Fibroblast of the conjunctiva (primary cell): ENCODE results near the gene U2AF1.
"Not testable (repeated sequence)": the region's sequence is repeated elsewhere in the genome, so short reads cannot be mapped to it uniquely, and the experiment has no call there.

Source experiments
- DNase-seq: peaks from one replicate; pipeline ENCODE4 v3.0.0-alpha.2; 2010; ENCODE audit warnings: low read depth

Gene U2AF1

DNA sequence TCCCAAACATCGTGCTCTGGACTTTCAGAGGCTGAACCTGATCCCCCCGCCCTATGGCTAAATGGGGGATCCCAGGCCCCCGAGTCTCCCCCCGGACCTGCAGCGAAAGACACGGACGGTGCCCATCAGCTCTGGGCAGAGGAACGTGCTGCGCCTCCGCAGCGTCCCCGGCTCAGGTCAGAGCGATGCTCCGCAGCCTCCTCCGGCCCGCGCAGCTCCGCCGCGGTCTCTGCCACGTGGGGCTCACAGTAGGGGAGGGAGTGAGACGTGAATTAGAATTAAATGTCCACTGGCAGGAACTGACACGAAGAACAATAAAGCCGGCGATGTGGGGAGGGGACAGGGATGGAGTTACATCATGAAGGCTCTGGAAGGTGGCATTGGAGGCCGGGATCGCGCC, 30.7 kb downstream of the U2AF1 start:
- DNase-seq, result not testable (repeated sequence)

DNA sequence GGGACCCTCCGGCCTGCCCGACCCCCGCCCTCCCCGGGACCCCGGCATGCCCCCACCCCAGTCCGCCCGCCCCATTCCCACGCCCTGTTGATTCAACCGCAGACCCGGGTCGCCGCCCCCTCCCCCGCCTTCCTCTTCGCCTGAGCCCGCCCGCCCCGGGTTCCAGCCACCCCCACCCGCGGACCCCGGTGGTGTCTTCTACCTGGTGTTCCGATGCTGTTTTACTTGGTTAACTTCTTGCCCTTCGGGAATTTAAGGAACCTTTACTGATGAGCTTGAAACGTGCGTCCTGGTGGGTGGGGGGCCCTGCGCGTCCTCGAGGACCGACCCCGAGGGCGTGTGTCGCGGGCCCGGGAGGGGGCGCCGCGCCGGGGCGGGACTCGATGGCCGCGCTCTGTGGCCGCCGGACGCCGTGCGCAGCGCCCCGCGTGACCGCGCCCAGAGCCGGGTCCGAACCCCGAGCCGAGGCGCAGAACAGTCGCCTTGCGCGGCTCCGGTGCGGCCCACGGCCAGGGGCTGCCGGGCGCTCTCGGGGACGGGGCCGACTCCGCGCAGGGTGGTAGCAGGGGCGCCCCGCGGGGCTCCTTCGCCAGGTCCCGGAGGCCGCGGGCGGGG, 31.2 kb downstream of the U2AF1 start:
- not testable (repeated sequence) for DNase-seq

DNA sequence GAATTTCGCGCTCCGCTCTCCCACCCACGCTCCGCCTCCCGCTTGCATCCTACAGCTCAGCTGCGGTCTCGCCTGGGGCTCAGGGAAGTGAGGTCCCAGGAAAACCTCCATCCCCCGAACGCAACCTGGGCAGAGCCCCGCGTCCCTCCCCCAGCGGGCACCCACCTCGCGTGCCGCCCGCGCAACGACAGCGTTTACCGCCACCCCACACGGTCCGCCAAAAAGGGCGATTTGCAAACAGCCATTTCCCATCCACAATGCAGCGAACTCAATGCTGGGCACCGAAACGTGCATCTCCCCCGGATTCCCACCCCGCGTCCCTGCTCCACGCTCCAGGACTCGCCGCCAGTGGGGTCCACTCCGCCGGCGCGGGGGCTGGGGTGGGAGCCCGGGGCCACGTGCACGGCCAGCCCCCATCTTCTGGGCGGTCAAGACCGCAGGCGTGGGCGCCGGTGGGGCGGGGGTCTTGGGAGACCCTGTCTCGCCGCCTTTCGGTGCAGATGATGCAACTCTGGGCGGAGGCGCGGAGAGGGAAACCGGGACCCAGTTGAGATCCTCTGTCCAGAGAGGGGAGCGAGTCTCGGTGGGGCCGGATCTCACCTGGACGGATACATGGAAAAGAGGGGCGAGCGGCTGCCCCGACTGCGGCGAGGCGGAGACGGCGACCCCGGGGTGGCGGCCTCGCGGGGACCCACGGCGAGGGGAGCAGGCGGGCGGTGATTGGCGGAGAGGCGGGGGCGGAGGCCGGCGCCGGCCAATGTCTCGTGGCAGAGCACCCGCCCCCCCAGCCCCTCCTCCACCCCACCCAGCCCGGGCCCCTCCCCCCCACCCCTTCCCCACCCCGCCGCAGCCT, 32.0 kb downstream of the U2AF1 start, which contains the start of gene CBS:
Gene CBS (minus strand): TSS at position 666 of the 853 bp plus-strand sequence. CDS start 3,642 bp downstream, outside the sequence.
- not testable (repeated sequence) for DNase-seq

DNA sequence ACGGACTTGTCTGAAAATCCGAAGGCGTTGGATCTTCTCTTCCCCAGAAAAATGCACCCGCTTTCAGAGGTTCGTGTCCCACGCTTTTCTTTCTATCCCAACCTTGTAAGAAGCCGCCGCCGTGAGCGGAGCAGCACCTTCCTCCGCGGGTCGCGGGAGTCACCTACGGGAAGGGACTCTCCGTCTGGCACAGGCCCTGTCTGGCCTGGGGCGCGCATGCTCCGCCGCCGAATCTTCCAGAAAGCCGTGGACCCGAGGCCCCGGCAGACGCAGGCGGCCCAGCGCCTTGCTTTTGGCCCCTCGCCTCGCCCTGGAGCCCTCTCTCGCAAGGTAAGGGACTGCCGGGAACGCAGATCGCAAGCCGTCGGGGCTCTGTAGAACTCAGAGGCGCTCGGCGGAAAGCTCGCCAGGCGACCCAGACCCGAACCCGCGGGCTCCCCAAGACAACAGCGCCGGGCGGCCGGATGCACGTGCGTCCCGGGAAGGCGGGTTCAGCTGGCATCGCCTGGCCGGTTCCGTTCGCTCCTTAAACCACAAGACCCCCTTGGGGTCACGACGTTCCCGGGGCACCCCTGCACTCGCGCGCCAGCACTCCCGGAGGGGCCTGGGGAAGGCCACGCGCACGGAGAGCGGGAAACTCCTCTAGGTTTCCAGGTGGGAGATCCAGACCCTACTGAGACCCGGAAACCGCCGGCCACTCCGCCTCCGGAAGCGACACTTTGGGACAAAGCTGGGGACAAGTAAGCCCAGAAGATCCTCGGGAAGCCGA, 32.8 kb downstream of the U2AF1 start:
- not testable (repeated sequence) for DNase-seq

DNA sequence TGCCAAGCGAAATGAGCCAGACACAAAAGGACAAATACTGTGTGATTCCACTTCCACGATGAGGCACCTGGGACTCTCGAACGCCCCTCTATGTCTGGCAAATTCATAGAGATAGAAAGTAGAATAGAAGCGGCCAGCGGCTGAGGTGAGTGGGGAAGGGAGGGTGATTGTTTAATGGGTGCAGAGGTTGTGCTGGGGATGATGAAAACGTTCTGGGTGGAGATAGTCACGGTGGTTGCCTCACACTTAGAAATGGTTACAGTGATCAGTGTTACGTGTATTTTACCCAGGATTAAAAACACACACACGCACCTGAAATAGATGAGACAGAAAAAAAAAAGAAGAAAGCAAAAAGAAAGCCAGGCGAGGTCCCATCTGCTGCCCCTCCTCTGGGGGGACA, 34.6 kb downstream of the U2AF1 start:
- not testable (repeated sequence) for DNase-seq

DNA sequence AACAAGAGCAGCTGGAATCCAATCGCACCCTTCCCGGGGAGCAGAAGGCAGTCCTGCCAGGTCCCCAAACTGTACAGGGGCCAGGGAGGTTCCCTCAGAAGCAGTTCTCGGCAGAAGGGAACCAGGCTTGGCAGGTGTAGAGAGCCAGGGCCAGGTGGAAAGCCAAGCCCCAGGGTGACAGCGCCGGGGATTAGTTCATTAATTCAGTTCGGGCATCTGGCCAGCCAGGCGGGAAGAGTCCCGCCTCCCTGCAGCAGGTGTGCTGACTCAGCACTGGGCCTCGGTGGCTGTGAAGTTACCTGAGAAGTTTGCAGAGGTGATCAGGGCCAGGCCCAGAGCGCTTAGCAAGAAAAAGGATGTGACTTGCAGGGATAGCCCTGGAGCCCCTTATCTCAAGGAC, 37.7 kb downstream of the U2AF1 start:
- DNase-seq, result not testable (repeated sequence)

DNA sequence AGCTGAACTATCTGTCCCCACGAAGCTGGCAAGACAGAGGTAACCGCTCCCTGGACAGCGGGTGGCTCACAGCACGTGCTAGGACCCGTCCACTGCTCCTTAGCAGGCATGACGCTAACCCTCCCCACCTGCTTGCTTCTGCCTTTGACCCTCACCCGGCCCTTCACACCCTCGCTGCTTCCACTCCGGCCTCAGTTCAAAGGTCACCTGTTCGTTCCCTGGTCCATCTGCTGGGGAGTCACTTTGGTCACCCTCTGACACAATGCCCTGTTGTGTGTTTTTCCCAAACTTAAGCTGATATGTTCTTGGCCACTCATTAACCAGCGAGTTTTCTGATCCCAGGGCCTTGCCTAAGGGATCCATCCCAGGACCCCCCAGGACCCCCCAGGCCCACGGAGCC, 39.3 kb downstream of the U2AF1 start:
- not testable (repeated sequence) for DNase-seq

DNA sequence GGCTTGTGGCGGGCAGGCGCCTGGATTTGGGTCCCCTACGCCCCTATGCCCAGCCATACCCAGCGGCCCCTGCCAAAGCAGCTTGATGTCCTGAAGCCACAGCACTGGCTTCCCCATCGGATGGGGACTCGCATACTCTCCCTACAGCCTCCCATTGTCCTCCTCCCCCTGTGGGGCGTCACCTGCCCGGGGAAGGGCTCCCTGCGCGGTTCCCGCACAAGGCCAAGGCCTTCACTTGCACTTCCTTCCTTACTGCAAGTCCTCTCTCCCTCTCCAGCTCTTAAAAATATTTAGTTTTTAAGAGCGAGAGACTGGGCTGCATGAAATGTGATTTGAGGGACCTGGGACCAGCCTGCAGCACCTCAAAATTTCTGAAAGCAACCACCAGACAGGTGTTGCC, 40.7 kb downstream of the U2AF1 start:
- not testable (repeated sequence) for DNase-seq

DNA sequence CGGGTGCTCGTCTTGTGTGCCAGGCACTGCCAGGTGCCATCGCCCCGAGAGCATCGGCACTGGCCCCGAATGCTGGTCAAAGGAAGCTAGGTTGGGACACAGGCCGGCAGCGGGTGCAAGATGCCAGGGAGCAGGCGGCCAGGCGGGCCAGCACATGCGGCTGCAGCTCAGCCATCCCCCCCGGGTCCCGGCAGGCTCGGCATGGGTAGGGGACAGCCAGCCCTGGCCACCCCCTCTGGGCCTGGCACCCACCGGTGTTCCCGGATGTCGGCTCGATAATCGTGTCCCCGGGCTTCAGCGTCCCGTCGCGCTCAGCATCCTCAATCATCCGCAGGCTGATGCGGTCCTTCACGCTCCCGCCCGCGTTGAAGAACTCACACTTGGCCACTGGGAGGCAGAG, 41.4 kb downstream of the U2AF1 start:
- DNase-seq, result not testable (repeated sequence)

DNA sequence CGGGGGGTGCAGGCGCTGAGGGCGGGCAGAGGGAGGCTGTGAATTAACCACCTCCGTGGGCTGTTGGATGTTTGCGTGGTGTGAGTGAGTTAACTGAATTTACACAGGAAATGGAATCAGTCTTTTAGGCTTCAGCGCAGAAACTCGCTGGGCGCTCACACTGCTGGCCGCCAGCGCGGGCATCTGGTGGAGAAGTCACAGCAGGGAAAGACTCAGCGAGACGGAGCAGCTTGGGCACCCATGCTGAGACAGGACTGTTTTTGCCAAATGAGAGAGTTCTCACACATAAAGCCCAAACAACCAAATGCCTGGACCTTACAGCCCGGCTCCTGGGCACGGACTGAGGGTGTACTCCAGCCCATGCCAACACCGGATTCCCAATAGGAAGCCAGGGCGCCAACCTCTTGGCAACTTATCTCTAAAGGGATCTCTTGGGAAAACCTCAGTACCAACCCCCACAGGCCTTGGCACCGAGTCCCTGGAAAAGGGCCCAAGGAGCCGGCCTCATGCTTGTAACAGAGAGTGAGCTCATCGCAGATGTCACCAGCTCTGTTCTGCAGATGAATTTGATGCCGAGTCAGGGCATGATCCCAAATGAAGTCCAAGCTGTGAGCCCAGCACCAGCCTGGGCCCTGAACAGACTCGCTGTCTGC, 43.0 kb downstream of the U2AF1 start:
- DNase-seq, result not testable (repeated sequence)

DNA sequence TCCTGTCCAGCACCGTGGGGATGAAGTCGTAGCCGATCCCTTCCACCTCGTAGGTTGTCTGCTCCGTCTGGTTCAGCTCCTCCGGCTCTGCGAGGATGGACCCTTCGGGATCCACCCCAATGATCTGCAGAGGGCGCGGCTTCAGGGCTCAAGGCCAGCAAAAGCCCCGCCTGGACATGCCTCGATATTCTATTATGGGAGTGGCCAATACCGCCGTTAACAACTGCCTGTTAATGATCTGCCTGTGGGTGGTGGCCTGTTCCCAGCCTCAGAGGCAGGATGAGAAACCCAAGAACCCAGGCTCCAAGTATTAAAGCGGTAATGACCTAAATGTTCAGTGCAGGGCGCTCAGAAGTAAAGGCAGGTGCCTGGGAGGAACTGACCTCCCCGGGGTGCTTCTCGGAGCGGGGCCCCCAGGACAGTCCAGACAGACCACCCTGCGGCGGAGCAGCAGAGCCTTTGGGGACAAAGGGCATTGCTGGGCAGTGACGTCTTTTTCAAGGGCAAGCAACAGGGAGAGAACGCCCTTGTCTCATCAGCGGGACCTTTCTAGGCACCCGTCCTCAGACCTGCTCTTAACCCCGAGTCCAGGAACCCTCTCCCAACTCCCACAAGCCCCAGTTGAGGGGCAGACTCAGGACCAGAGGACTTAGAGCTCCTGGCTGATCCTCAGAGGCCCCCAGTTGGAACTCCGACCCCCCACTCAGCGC, 44.3 kb downstream of the U2AF1 start:
- DNase-seq, result not testable (repeated sequence)

DNA sequence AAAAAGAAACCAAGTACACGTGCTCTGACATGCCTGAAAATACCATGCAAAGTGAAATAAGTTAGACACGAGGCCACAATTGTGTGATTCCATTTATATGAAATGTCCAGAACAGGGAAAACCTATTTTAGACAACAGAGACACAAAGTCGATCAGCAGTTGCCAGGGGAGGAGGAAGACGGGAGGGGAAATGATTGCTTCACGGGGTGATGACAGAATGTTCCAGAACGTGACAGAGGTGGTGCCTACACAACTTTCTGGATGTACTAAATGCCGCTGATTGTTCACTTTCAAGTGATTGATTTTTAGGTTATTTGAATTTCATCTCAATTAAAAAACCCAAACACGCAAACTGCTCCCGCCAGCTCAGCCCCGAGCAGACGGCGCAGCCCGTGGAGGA, 54.3 kb downstream of the U2AF1 start:
- DNase-seq, result not testable (repeated sequence)

DNA sequence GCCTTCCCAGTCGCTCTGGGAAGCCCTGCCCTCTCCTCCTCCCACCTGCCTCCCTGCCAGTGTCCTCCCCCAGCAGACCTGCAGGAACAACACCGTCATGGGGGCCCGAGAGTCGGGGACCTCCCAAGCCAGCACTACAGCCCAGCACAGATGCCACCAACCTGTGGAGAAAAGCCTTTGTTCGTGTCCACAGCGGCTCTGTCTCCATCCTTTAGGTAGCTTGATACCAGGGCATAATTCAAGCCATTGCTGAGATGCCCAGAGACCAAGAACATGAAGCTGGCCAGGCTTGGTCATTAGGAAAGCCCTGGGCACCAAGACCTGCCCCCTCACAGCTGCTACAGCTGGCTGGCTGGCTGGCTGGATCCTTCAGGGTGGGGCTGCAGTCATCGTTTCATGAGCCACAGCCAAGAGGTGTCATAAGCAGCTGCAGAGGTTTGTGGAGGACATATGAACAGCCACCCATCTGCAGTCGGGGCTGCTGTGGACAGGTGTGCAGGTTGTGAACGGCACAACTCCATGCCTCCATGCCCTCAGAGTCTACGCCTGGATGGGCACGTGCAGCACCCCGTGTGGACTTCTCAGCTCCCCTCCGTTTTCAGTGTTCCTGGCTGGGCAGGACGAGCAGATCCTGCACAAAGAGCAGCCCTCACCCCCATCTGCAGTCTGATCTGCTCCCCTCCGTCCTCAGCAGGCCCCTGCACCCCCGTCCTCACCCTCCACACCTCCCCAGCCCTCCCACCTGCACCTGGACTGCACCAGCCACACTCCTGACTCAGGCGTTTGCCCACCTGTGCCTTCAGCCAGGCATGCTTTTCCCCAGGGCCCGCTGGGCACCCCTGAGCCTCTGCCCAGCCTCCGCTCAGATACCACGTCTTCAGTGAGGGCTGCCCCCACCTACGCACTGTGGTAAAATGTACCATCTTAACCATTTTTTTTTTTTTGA, 61.2 kb downstream of the U2AF1 start:
- not testable (repeated sequence) for DNase-seq

DNA sequence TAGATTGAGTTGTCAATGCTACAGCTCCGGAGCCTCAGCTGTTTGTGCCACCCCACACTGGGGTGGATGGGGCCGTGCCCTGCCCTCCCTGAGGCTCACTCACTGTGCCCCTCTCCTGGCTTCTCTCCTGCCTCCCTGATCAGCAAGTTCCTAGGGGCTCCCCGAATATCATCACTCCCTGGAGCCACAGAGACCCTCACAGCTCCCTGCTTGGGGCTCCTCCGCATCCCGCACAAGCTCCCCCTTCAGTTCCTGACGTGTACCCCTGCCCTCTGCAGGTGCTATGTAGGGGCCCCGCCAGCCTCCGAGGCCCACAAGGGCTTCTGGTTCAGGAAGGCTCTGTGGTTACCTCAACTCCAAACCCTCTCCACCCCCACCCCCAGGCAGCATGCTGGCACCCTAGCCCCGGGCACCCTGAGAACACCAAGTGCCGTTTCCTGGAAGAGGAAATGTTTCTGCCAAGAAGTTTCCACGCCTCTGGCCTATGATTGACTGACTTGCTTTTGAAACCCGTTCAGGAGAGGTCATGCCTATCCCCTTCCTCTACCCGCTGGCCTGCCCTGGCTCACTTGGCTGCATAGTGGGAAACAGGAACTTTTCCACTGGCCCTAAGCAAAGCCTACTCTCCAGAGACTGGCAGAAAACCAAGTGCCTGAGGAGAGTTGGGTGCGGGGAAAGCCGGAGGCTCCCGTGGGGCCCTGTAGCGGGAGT, 62.0 kb downstream of the U2AF1 start:
- DNase-seq, result not testable (repeated sequence)

DNA sequence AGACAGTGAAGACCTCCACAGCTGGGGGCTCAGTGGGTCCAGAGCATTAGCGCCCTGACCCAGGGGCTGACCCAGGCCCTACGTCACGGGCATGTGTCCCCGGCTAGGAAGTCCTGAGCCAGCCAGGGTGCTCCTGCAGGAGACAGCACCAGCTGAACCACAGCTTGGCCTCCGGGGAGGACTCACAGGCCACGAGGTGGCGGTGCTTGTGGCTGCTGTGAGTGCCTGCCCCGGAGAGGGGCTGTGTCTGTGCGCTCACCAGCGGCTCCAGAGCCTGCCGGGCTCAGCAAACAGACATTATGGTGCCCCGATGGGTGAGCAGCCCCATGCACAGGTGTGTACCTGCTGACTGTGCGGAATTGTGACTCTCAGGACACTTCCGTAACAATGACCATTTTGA, 62.8 kb downstream of the U2AF1 start:
- not testable (repeated sequence) for DNase-seq

DNA sequence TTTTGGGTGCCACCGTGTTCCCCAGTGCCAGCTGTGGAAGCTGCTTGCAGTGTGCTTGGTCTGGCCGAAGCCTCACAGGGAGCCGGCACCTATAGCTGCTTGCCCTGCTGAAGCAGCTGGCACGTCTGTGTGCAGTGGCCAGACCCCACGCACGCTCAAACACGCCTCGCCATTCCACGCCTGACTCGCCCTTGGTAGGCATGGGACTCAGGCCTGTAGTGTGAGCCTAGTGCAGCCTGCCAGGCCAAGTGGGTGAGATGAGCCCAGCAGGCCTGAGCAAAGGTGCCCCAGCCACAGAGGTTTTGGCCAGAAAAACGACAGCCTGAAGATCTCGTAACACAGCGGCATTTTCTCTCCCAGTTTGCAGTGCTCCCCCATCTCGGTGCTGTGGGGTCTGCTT, 64.1 kb downstream of the U2AF1 start:
- not testable (repeated sequence) for DNase-seq
